Thyroid gland (tissue), 4 donors: ENCODE measurements around the gene AKR1B15.

Source experiments
- CTCF ChIP-seq, 6 experiments: fragments of 200-600 bp in 3 of 6; fragments of 450-650 bp in 3 of 6; sonication (generic) in 3 of 6; IDR thresholded peaks; one replicate each; pipeline ENCODE4 v1.5.1; 2016 to 2019; ENCODE audit warnings: antibody characterized with exemption in 6 of 6, mild to moderate bottlenecking in 2 of 6, inconsistent platforms in 1 of 6, moderate library complexity in 1 of 6
- POLR2A ChIP-seq, 2 donors: fragments of 450-650 bp; IDR thresholded peaks; one replicate each; pipeline ENCODE4 v1.6.1; 2017; ENCODE audit warnings: antibody characterized with exemption in 2 of 2, mild to moderate bottlenecking in 2 of 2, moderate library complexity in 1 of 2

GRCh38 chr7:134542195-134542771 is 6.6 kb upstream of the AKR1B15 start:
- no peak for TF ChIP-seq CTCF (IDR thresholded peaks at IDR 0.05)
- no peak for TF ChIP-seq POLR2A (IDR thresholded peaks at IDR 0.05)
